Activated T-cell treated with anti-CD3 and anti-CD28 coated beads for 1 hour (primary cell): Measurements from ENCODE around the gene RNF167.

ENCODE experiments used
- DNase-seq: peaks from one replicate; pipeline ENCODE4 v3.0.0-alpha.2; 2020; ENCODE audit warnings: low read depth

The RNF167 gene

DNA sequence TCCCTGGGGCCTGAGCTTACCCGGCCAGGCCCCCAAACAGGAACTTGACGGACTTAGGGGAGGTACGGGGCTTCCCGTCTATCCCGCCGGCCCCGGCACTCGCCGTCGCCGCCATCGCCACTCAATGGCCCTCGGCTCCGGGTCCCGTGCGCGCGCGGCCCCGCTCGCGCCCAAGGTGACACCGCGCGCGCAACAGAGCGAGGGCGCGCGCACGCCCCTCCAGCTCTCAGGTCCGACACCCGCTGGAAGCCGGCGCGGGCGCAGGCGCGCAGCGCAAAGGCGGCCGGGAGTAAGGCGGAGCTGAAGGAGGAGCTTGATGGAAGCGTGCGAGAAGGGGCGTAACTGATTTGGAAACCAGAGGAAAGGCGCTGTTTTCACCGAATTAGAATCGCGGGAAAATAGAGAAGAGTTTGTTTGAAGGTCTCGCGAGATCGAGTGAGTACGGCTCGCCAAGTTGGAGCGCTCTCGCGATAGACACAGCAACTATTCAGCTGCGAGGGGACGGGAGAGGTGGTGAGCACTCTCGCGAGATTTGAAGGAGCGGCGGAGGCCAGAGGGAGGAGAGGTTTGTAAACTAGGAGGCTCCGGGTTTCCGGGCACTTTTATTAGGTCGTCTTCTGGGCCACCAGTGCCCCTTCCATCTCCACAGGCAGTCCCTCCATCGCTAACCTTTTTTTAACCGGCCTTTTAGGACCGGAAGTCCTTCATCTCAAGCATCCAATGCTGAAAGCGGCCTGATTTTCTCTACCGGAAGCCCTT is at the start of gene RNF167, which contains the start of gene SLC25A11:
Gene RNF167, plus strand, starts transcription at position 473 of the 759 bp plus-strand sequence. CDS start 642 bp downstream, outside the sequence.
Gene SLC25A11, minus strand, starts transcription at position 251 of the 759 bp plus-strand sequence. Its CDS starts 136 bp downstream, at position 115.
- peak; percentile 87 for DNase-seq

- no peak for DNase-seq
Measured at GRCh38 chr17:4891411-4892410, 48.4 kb upstream of the RNF167 start.

- DNase-seq, result no peak
Measured at GRCh38 chr17:4892499-4893221, 47.4 kb upstream of the RNF167 start.

GRCh38 chr17:4893272-4893671 is 46.8 kb upstream of the RNF167 start:
- DNase-seq, result no peak

DNA sequence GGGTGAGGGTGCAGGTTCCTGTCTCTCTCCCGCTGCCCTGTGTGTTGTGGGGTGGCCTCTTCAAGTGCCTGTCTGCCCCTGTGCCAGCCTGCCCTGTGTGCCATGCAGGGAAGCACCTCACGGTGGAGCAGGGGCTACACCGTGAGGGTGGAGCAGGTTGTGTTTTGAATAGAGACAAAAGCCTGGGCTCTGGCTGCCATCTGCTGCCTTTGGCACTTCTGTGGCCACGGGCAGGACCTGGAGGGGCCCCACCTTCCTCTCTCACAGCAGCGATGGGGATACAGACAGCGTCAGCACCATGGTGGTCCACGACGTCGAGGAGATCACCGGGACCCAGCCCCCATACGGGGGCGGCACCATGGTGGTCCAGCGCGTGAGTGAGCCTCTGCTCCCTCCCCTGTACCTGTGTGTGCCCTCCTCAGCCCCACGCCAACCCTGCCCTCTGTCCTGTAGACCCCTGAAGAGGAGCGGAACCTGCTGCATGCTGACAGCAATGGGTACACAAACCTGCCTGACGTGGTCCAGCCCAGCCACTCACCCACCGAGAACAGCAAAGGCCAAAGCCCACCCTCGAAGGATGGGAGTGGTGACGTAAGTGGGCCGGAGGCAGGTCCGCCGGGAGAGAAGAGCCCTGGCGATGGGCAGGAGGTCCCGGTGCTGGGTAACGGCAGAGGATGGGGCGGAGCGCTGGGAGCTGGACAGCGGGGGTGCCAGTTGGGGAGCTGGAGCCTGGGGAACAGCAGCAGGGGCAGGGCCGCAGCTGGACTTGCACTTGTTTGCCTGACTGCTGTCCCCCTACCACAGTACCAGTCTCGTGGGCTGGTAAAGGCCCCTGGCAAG is 46.1 kb upstream of the RNF167 start:
- DNase-seq, result no peak

- no peak for DNase-seq
Measured at GRCh38 chr17:4895121-4895520, 44.9 kb upstream of the RNF167 start.

- DNase-seq, result no peak
Measured at GRCh38 chr17:4895657-4896331, 44.3 kb upstream of the RNF167 start.

GRCh38 chr17:4896332-4897197 is 43.5 kb upstream of the RNF167 start:
- DNase-seq, result no peak

GRCh38 chr17:4897198-4897687 is 42.8 kb upstream of the RNF167 start:
- DNase-seq, result no peak

- DNase-seq, result no peak
Measured at GRCh38 chr17:4897785-4898184, 42.3 kb upstream of the RNF167 start.

- DNase-seq, result no peak
Measured at GRCh38 chr17:4898351-4898750, 41.7 kb upstream of the RNF167 start.

DNA sequence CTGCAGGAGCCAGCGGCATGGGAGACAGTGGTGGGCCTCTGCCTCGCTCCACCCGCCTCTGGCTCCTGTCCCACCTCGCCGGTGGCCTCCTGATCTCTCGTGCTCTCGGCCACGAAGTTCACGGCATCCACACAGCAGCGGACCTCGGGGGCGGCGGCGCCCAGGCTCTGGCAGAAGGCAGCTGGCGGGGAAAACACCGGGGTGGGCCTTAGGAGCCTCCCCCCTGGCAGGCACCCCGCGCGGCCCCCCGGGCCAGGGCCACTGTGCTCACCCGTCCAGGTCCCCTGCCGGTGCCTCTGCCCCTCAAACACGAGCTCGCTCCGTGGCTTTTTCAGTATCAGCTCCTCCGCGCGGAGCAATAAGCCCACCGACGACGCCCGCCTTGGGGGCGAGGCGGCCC is 41.1 kb upstream of the RNF167 start:
- no peak for DNase-seq

GRCh38 chr17:4899341-4900230 is 40.5 kb upstream of the RNF167 start, which contains the start of gene C17orf107:
Gene C17orf107 (plus strand): TSS chr17:4899536. CDS start chr17:4899763, 227 bp downstream.
- DNase-seq, result peak; percentile 87

- peak; percentile 30 for DNase-seq
Measured at GRCh38 chr17:4900231-4901107, 39.6 kb upstream of the RNF167 start.

GRCh38 chr17:4901108-4901647 is 38.9 kb upstream of the RNF167 start:
- no peak for DNase-seq

DNA sequence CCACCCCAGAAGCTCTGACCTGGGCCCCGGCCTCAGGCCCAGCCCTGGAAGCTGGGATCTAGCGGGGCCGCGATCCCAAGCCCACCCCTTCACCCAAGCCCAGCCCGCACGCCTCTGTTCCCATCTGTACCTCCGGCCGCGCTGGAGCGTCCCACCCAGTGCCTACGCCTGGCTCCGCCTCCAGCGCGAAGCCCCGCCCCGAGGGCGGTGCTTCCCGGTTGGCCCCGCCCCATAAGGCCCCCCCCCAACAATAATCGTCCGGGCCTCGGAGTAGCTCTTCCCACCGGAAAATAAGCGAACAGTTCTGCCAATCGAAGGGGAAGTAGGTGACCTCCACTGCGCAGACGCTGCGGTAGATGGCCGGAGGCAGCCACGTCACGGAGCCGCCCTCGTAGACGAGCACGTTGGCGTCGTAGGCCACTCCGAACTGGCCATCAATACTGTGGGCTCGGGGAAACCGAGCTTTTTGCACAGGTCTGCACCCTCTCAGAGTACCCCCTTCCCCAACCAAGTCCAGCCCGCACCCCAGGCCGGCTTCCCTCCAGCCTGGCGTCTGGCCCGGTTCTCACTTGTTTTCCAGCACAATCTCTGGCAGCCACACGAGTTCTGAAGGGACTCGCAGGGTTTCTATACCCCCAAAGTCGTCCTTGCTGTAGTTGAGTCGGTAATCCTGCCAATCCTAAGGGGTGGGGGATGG is 38.3 kb upstream of the RNF167 start:
- DNase-seq, result no peak
